HL-60 (cell line): Measurements from ENCODE around the gene GMPPA.

Experiments
- DNase-seq, 2 experiments: peaks; one replicate each; pipeline ENCODE4 v3.0.0-alpha.2; 2010 to 2020; ENCODE audit warnings: low read depth in 1 of 2, low spot score in 1 of 2
- H3K27ac ChIP-seq: fragments of 250-450 bp; sonication (Bioruptor Pico); replicated peaks from 2 replicates; pipeline ENCODE4 v1.5.1; 2020; ENCODE audit warnings: mild to moderate bottlenecking, moderate library complexity
- H3K27me3 ChIP-seq: fragments of 250-450 bp; sonication (Bioruptor Pico); 2 replicates; pipeline ENCODE4 v1.5.1; 2021; ENCODE audit warnings: mild to moderate bottlenecking, moderate library complexity; ENCODE audit not compliant: insufficient read depth, poor library complexity, severe bottlenecking
- H3K4me3 ChIP-seq: replicated peaks from 2 replicates; pipeline ENCODE4 v1.5.1; 2011; ENCODE audit warnings: mild to moderate bottlenecking, control low read depth, low read length; ENCODE audit not compliant: insufficient read depth
- GABPA ChIP-seq: IDR thresholded peaks from 2 replicates; pipeline ENCODE4 v1.6.1; 2012; ENCODE audit warnings: low read depth
- POLR2AphosphoS5 ChIP-seq: IDR thresholded peaks from 2 replicates; pipeline ENCODE4 v1.6.1; 2012; ENCODE audit warnings: low read depth
- SPI1 ChIP-seq: IDR thresholded peaks from 2 replicates; pipeline ENCODE4 v1.6.1; 2012; ENCODE audit warnings: low read depth, mild to moderate bottlenecking, borderline replicate concordance
- TF ChIP-seq, protein P1 (sequence below): IDR thresholded peaks from one replicate; pipeline ENCODE4 v1.5.1; 2011; ENCODE audit warnings: low read length, control low read depth, inconsistent platforms; ENCODE audit not compliant: insufficient read depth
- TF ChIP-seq, protein P2 (sequence below): IDR thresholded peaks from 2 replicates; pipeline ENCODE4 v1.6.1; 2012; ENCODE audit warnings: low read depth; ENCODE audit not compliant: insufficient replicate concordance

GMPPA gene

DNA sequence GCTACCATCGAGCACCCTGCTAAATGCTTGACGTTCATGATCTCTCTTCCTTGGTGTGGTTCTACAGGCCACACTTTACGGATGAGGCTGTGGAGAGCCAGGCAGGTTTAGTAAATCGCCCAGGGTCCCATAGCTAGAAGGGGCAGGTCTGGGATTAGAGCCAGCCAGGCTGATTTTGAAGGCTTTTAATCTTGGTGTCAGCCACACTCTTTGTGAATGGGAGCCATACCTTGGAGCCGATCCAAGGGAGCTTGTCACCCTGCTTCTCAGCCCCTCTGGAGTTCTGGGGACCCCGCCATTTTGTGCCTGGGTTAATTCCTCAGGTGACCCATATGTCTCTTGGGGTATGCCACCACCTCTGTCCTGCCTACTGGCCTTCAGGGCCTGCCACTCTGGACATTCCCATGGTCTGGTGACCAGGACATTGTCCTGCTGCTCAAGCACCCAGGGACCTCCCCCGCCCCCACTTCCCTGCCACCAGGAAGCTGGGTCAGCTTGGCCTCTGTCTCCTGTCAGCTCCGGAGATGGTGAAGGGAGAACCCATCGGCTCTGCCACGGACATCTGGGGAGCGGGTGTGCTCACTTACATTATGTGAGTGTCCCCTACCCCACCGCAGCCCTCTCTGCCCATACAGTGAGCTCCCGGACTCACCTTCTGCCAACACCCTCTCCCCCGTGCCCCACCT is 7.3 kb upstream of the GMPPA start:
- peaks cover 42% of the 10 kb centered on the region for H3K27me3 ChIP-seq
- H3K27ac ChIP-seq, result no peak overlapping the region
- TF ChIP-seq POLR2AphosphoS5, result no peak
- TF ChIP-seq GABPA, result no peak
- no peak for TF ChIP-seq SPI1
- TF ChIP-seq, protein P1, sequence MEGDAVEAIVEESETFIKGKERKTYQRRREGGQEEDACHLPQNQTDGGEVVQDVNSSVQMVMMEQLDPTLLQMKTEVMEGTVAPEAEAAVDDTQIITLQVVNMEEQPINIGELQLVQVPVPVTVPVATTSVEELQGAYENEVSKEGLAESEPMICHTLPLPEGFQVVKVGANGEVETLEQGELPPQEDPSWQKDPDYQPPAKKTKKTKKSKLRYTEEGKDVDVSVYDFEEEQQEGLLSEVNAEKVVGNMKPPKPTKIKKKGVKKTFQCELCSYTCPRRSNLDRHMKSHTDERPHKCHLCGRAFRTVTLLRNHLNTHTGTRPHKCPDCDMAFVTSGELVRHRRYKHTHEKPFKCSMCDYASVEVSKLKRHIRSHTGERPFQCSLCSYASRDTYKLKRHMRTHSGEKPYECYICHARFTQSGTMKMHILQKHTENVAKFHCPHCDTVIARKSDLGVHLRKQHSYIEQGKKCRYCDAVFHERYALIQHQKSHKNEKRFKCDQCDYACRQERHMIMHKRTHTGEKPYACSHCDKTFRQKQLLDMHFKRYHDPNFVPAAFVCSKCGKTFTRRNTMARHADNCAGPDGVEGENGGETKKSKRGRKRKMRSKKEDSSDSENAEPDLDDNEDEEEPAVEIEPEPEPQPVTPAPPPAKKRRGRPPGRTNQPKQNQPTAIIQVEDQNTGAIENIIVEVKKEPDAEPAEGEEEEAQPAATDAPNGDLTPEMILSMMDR, result no peak
- H3K4me3 ChIP-seq, result no peak overlapping the region
- no peak for DNase-seq

DNA sequence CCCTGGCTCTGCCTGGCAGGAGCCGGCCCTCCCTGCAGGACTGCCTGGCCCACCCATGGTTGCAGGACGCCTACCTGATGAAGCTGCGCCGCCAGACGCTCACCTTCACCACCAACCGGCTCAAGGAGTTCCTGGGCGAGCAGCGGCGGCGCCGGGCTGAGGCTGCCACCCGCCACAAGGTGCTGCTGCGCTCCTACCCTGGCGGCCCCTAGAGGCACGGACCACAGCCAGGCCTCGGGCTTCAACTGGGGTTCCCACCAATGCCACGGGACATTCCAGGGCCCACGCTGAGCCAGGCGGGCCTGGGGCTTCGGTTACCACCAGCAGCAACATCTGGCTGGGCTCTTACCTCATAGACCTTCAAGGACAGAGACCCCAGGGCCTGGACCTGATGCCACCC is 6.1 kb upstream of the GMPPA start:
- no peak for DNase-seq
- TF ChIP-seq, protein P2, sequence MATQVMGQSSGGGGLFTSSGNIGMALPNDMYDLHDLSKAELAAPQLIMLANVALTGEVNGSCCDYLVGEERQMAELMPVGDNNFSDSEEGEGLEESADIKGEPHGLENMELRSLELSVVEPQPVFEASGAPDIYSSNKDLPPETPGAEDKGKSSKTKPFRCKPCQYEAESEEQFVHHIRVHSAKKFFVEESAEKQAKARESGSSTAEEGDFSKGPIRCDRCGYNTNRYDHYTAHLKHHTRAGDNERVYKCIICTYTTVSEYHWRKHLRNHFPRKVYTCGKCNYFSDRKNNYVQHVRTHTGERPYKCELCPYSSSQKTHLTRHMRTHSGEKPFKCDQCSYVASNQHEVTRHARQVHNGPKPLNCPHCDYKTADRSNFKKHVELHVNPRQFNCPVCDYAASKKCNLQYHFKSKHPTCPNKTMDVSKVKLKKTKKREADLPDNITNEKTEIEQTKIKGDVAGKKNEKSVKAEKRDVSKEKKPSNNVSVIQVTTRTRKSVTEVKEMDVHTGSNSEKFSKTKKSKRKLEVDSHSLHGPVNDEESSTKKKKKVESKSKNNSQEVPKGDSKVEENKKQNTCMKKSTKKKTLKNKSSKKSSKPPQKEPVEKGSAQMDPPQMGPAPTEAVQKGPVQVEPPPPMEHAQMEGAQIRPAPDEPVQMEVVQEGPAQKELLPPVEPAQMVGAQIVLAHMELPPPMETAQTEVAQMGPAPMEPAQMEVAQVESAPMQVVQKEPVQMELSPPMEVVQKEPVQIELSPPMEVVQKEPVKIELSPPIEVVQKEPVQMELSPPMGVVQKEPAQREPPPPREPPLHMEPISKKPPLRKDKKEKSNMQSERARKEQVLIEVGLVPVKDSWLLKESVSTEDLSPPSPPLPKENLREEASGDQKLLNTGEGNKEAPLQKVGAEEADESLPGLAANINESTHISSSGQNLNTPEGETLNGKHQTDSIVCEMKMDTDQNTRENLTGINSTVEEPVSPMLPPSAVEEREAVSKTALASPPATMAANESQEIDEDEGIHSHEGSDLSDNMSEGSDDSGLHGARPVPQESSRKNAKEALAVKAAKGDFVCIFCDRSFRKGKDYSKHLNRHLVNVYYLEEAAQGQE, result no peak
- TF ChIP-seq POLR2AphosphoS5, result no peak
- TF ChIP-seq, protein P1, result no peak
- no peak for TF ChIP-seq SPI1
- no peak for TF ChIP-seq GABPA
- Histone ChIP-seq H3K27me3 (peaks cover 44% of the 10 kb centered on the region), H3K27ac (no peak overlapping the region), H3K4me3 (no peak overlapping the region)

DNA sequence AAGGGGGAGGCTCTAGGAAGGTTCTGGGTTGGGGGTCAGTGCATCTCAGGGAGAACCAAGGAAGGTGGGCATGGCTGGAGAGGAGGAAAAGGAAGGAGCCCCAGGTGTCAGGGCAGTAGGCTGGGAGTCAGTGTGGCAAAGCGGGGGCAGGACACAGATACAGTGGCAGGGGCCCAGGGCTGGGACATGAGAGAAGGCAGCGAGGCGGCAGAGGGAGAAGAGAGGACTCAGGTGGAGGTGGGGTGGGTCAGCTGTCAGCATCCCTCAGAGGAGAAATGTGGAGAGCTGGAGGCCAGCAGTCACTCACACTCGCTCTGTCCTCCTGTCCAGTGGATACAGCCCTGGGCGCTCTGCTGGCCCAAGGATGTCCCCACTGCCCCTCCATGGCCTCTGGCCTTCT is 5.6 kb upstream of the GMPPA start:
- H3K27ac ChIP-seq, result no peak overlapping the region
- H3K27me3 ChIP-seq, result peaks cover 48% of the 10 kb centered on the region
- TF ChIP-seq, protein P2, result no peak
- TF ChIP-seq, protein P1, result no peak
- TF ChIP-seq SPI1 (no peak), POLR2AphosphoS5 (no peak), GABPA (no peak)
- DNase-seq, result no peak
- H3K4me3 ChIP-seq, result no peak overlapping the region

DNA sequence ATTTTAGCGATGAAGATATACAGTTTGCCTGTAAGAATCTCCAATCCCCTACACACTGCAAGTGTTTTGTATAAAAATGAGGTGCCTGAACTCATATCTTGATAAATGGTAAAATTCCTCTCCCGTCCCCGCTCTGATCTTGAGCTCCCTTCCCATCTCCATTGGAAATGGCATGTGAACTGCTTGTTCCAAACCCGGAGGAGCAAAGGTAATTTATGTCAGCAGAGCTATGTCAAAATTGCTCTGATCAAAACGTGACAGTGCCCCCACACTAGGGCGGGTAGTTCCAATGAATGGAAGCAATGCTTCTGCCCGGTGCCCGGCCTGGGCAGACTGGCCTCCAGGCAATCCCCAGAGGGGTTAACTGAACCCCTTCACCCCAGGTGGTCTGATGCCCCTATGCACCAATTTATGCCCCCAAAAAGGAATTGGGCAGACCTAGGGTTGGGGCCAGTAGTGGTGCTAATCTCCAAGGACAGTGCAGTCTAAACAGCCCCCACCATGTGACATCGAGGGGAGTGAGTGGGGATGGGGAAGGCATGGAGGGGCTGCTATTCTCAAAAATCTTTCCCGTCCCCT is 3.6 kb upstream of the GMPPA start:
- Histone ChIP-seq H3K27me3 (peaks cover 48% of the 10 kb centered on the region), H3K4me3 (no peak overlapping the region), H3K27ac (no peak overlapping the region)
- DNase-seq, result no peak
- TF ChIP-seq POLR2AphosphoS5, result no peak
- TF ChIP-seq SPI1, result no peak
